SK-N-SH (cell line): Measurements from ENCODE around the gene TAP1.

ENCODE experiments used
- CTCF ChIP-seq: fragments of 200-600 bp; sonication (generic); IDR thresholded peaks from 2 replicates; pipeline ENCODE4 v1.6.1; 2017; ENCODE audit warnings: antibody characterized with exemption, mild to moderate bottlenecking, moderate library complexity
- EP300 ChIP-seq, 2 experiments: IDR thresholded peaks; 2 replicates each; pipeline versions ENCODE4 v1.4.0 to v1.6.1; 2012; ENCODE audit warnings: borderline replicate concordance in 1 of 2, low read depth in 1 of 2, low read length in 1 of 2
- GABPA ChIP-seq: IDR thresholded peaks from 2 replicates; pipeline ENCODE4 v1.4.0; 2012; ENCODE audit warnings: low read depth, mild to moderate bottlenecking
- JUND ChIP-seq: IDR thresholded peaks from 2 replicates; pipeline ENCODE4 v1.4.0; 2012
- MXI1 ChIP-seq: IDR thresholded peaks from 2 replicates; pipeline ENCODE4 v1.6.1; 2012; ENCODE audit warnings: mild to moderate bottlenecking, low read depth, low read length, improper control_type of control experiment
- TF ChIP-seq, protein P1 (sequence below): IDR thresholded peaks from 2 replicates; pipeline ENCODE4 v1.4.0; 2012; ENCODE audit warnings: low read depth, borderline replicate concordance

- TF ChIP-seq CTCF (no peak), JUND (no peak), EP300 (IDR thresholded peaks at IDR 0.05; ENCODE audit: borderline replicate concordance in 1 of 2, low read depth in 1 of 2, low read length in 1 of 2) (no peak), MXI1 (no peak), GABPA (no peak)
- TF ChIP-seq, protein P1, sequence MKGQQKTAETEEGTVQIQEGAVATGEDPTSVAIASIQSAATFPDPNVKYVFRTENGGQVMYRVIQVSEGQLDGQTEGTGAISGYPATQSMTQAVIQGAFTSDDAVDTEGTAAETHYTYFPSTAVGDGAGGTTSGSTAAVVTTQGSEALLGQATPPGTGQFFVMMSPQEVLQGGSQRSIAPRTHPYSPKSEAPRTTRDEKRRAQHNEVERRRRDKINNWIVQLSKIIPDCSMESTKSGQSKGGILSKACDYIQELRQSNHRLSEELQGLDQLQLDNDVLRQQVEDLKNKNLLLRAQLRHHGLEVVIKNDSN: no peak
These were observed 22.6 kb downstream of the TAP1 start for GRCh38 chr6:32830936-32831335.
